ENCODE results near the gene ABCA13. TPM values are rescaled to one million over a fixed set of nuclear protein-coding genes. Genes with fewer than 3 reads are reported as not detected.
"Not testable (repeated sequence)": the region's sequence is repeated elsewhere in the genome, so short reads cannot be mapped to it uniquely, and the experiment has no call there.

ABCA13 gene
- total RNA-seq, 1 donor from 2014 or later, result 0.02 TPM

GRCh38 chr7:48180981-48181380 lies 9.7 kb downstream of the ABCA13 start:
- intact Hi-C loops (cut with micrococcal nuclease), result loop anchor here (5.0 kb wide), 2 partner anchors 71 to 116 kb away; no protein-coding TSS in a partner anchor
- no peak overlapping the region for H3K4me3 Mint-ChIP-seq (ENCODE audit: low read depth)

GRCh38 chr7:48182718-48183369 lies 11.6 kb downstream of the ABCA13 start:
- Mint-ChIP-seq H3K27ac (peak overlapping the region; percentile 31), H3K36me3 (ENCODE audit: low read depth) (no peaks in the 10 kb centered on the region), H3K4me1 (ENCODE audit: low read depth) (peaks cover 14% of the 10 kb centered on the region), H3K27me3 (ENCODE audit: low read depth) (peaks cover 11% of the 10 kb centered on the region), H3K9me3 (peaks cover 2% of the 10 kb centered on the region), H3K4me3 (ENCODE audit: low read depth) (no peak overlapping the region)
- no peak for DNase-seq (ENCODE audit: low spot score)
- intact Hi-C loops (cut with micrococcal nuclease), result loop anchor here (5.0 kb wide), 2 partner anchors 69 to 114 kb away; no protein-coding TSS in a partner anchor

More at GRCh38 chr7:48180981-48181380, 9.7 kb downstream of the ABCA13 start:
- H3K9me3 Mint-ChIP-seq, result no peaks in the 10 kb centered on the region
- no peak overlapping the region for H3K27ac Mint-ChIP-seq
- H3K36me3 Mint-ChIP-seq (ENCODE audit: low read depth), result no peaks in the 10 kb centered on the region
- H3K4me1 Mint-ChIP-seq (ENCODE audit: low read depth), result peaks cover 14% of the 10 kb centered on the region
- no peak for DNase-seq (ENCODE audit: low spot score)
- peaks cover 5% of the 10 kb centered on the region for H3K27me3 Mint-ChIP-seq (ENCODE audit: low read depth)

GRCh38 chr7:48183370-48183743 lies 12.1 kb downstream of the ABCA13 start:
- intact Hi-C loops (cut with micrococcal nuclease), result loop anchor here (5.0 kb wide), 2 partner anchors 69 to 114 kb away; no protein-coding TSS in a partner anchor
- H3K4me3 Mint-ChIP-seq (ENCODE audit: low read depth), result no peak overlapping the region
- no peak for DNase-seq (ENCODE audit: low spot score)
- H3K9me3 Mint-ChIP-seq, result peaks cover 4% of the 10 kb centered on the region
- no peaks in the 10 kb centered on the region for H3K36me3 Mint-ChIP-seq (ENCODE audit: low read depth)
- peaks cover 14% of the 10 kb centered on the region for H3K4me1 Mint-ChIP-seq (ENCODE audit: low read depth)
- peaks cover 16% of the 10 kb centered on the region for H3K27me3 Mint-ChIP-seq (ENCODE audit: low read depth)
- H3K27ac Mint-ChIP-seq, result no peak overlapping the region

GRCh38 chr7:48183965-48184364 lies 12.7 kb downstream of the ABCA13 start:
- peaks cover 4% of the 10 kb centered on the region for H3K9me3 Mint-ChIP-seq
- no peaks in the 10 kb centered on the region for H3K36me3 Mint-ChIP-seq (ENCODE audit: low read depth)
- intact Hi-C loops (cut with micrococcal nuclease), result loop anchor here (5.0 kb wide), 2 partner anchors 68 to 113 kb away; no protein-coding TSS in a partner anchor
- no peak overlapping the region for H3K27ac Mint-ChIP-seq
- peaks cover 14% of the 10 kb centered on the region for H3K4me1 Mint-ChIP-seq (ENCODE audit: low read depth)
- no peak for DNase-seq (ENCODE audit: low spot score)
- no peak overlapping the region for H3K4me3 Mint-ChIP-seq (ENCODE audit: low read depth)
- H3K27me3 Mint-ChIP-seq (ENCODE audit: low read depth), result peaks cover 22% of the 10 kb centered on the region

GRCh38 chr7:48188776-48189520 lies 17.7 kb downstream of the ABCA13 start:
- no peak overlapping the region for H3K27ac Mint-ChIP-seq
- intact Hi-C loops (cut with micrococcal nuclease), result no loop called here

GRCh38 chr7:48192996-48193395 lies 21.7 kb downstream of the ABCA13 start:
- H3K36me3 Mint-ChIP-seq (ENCODE audit: low read depth), result no peaks in the 10 kb centered on the region
- no peak overlapping the region for H3K27ac Mint-ChIP-seq
- H3K4me1 Mint-ChIP-seq (ENCODE audit: low read depth), result no peaks in the 10 kb centered on the region
- no peak overlapping the region for H3K4me3 Mint-ChIP-seq (ENCODE audit: low read depth)
- H3K27me3 Mint-ChIP-seq (ENCODE audit: low read depth), result peaks cover 20% of the 10 kb centered on the region
- peaks cover under 1% of the 10 kb centered on the region for H3K9me3 Mint-ChIP-seq
- DNase-seq (ENCODE audit: low spot score), result no peak
- intact Hi-C loops (cut with micrococcal nuclease), result loop anchor here (2.0 kb wide), 1 partner anchor 84 kb away; no protein-coding TSS in a partner anchor

More at GRCh38 chr7:48188776-48189520, 17.7 kb downstream of the ABCA13 start:
- H3K4me3 Mint-ChIP-seq (ENCODE audit: low read depth), result no peak overlapping the region
- H3K4me1 Mint-ChIP-seq (ENCODE audit: low read depth), result no peaks in the 10 kb centered on the region
- H3K36me3 Mint-ChIP-seq (ENCODE audit: low read depth), result no peaks in the 10 kb centered on the region
- H3K9me3 Mint-ChIP-seq, result peaks cover 4% of the 10 kb centered on the region
- peaks cover 28% of the 10 kb centered on the region for H3K27me3 Mint-ChIP-seq (ENCODE audit: low read depth)
- DNase-seq (ENCODE audit: low spot score), result no peak

- H3K36me3 Mint-ChIP-seq (ENCODE audit: low read depth), result no peaks in the 10 kb centered on the region
- no peaks in the 10 kb centered on the region for H3K9me3 Mint-ChIP-seq
- DNase-seq (ENCODE audit: low spot score), result no peak
- no peaks in the 10 kb centered on the region for H3K4me1 Mint-ChIP-seq (ENCODE audit: low read depth)
- H3K27me3 Mint-ChIP-seq (ENCODE audit: low read depth), result peaks cover 16% of the 10 kb centered on the region
- no peak overlapping the region for H3K4me3 Mint-ChIP-seq (ENCODE audit: low read depth)
- no peak overlapping the region for H3K27ac Mint-ChIP-seq
- intact Hi-C loops (cut with micrococcal nuclease), result loop anchor here (2.0 kb wide), 1 partner anchor 83 kb away; no protein-coding TSS in a partner anchor
These were observed 22.2 kb downstream of the ABCA13 start for GRCh38 chr7:48193421-48193820.

GRCh38 chr7:48200946-48201589 lies 29.8 kb downstream of the ABCA13 start:
- H3K36me3 Mint-ChIP-seq (ENCODE audit: low read depth); H3K4me1 Mint-ChIP-seq (ENCODE audit: low read depth); H3K4me3 Mint-ChIP-seq (ENCODE audit: low read depth); DNase-seq (ENCODE audit: low spot score); H3K27ac Mint-ChIP-seq; H3K9me3 Mint-ChIP-seq; intact Hi-C loops (cut with micrococcal nuclease): not testable (repeated sequence)
- peaks cover 12% of the 10 kb centered on the region for H3K27me3 Mint-ChIP-seq (ENCODE audit: low read depth)

- H3K4me1 Mint-ChIP-seq (ENCODE audit: low read depth); H3K36me3 Mint-ChIP-seq (ENCODE audit: low read depth); H3K4me3 Mint-ChIP-seq (ENCODE audit: low read depth); H3K9me3 Mint-ChIP-seq; H3K27ac Mint-ChIP-seq; DNase-seq (ENCODE audit: low spot score); intact Hi-C loops (cut with micrococcal nuclease): not testable (repeated sequence)
- H3K27me3 Mint-ChIP-seq (ENCODE audit: low read depth), result peaks cover 17% of the 10 kb centered on the region
These were observed 31.7 kb downstream of the ABCA13 start for GRCh38 chr7:48202916-48203315.

GRCh38 chr7:48207155-48207675 lies 36.0 kb downstream of the ABCA13 start:
- H3K4me1 Mint-ChIP-seq (ENCODE audit: low read depth), result no peaks in the 10 kb centered on the region
- no peak overlapping the region for H3K27ac Mint-ChIP-seq
- intact Hi-C loops (cut with micrococcal nuclease), result no loop called here
- no peak overlapping the region for H3K4me3 Mint-ChIP-seq (ENCODE audit: low read depth)
- DNase-seq (ENCODE audit: low spot score), result no peak
- no peaks in the 10 kb centered on the region for H3K36me3 Mint-ChIP-seq (ENCODE audit: low read depth)
- H3K27me3 Mint-ChIP-seq (ENCODE audit: low read depth), result peaks cover 23% of the 10 kb centered on the region
- no peaks in the 10 kb centered on the region for H3K9me3 Mint-ChIP-seq

- H3K4me1 Mint-ChIP-seq (ENCODE audit: low read depth), result no peaks in the 10 kb centered on the region
- H3K4me3 Mint-ChIP-seq (ENCODE audit: low read depth), result no peak overlapping the region
- no peaks in the 10 kb centered on the region for H3K9me3 Mint-ChIP-seq
- peaks cover 23% of the 10 kb centered on the region for H3K27me3 Mint-ChIP-seq (ENCODE audit: low read depth)
- intact Hi-C loops (cut with micrococcal nuclease), result no loop called here
- no peaks in the 10 kb centered on the region for H3K36me3 Mint-ChIP-seq (ENCODE audit: low read depth)
- no peak overlapping the region for H3K27ac Mint-ChIP-seq
- no peak for DNase-seq (ENCODE audit: low spot score)
These were observed 37.8 kb downstream of the ABCA13 start for GRCh38 chr7:48209004-48209600.

- no peak overlapping the region for H3K4me3 Mint-ChIP-seq (ENCODE audit: low read depth)
- intact Hi-C loops (cut with micrococcal nuclease), result no loop called here
- peaks cover 28% of the 10 kb centered on the region for H3K27me3 Mint-ChIP-seq (ENCODE audit: low read depth)
- DNase-seq (ENCODE audit: low spot score), result no peak
- H3K9me3 Mint-ChIP-seq, result peaks cover 6% of the 10 kb centered on the region
- H3K4me1 Mint-ChIP-seq (ENCODE audit: low read depth), result no peaks in the 10 kb centered on the region
- no peaks in the 10 kb centered on the region for H3K36me3 Mint-ChIP-seq (ENCODE audit: low read depth)
- H3K27ac Mint-ChIP-seq, result no peak overlapping the region
These were observed 42.0 kb downstream of the ABCA13 start for GRCh38 chr7:48213226-48213625.

All from activated T-helper 2 cell treated with anti-CD3 and anti-CD28 coated beads, Interferon-gamma antibody, Interleukin-2, Interleukin-4, amounts not matched to agents 10 μg/mL and 5 μg/mL and 100 μg/mL, durations not matched to agents 14 hours and 24 hours and 36 hours (primary cell).